K562 (cell line): Measurements from ENCODE around the gene NFYC. TPM values are rescaled to one million over a fixed set of nuclear protein-coding genes. Genes with fewer than 3 reads are reported as not detected.
A peak's percentile ranks its signal among the peaks of the same experiment; 100 is the strongest.

Experiments used
- ATAC-seq: fragments of 200-7000 bp; cut with Tn5 transposase; 3 replicates; pipeline ENCODE4 v1.9.1; 2020; ENCODE audit warnings: moderate library complexity
- BruUV-seq: library from RNA; stranded (reverse); fragments of 400-500 nt; replicated peaks from 2 replicates; lab custom pipeline; 2021; lab: Mats Ljungman, UMichigan
- CTCF ChIA-PET: fragments of 300-600 bp; formaldehyde crosslinking; extraction: SDS; loops from one replicate; lab custom pipeline; 2021; ENCODE audit warnings: low intra/inter-chr PET ratio; lab: Yijun Ruan, JAX
- POLR2A ChIA-PET: fragments of 300-600, 350-650 bp; sonication (Branson Sonifier 250); formaldehyde crosslinking; extraction: SDS; loops from one replicate; lab custom pipeline; 2021; ENCODE audit warnings: antibody characterized with exemption, inconsistent platforms; lab: Yijun Ruan, JAX
- DNase-seq, 4 experiments: peaks; one replicate each; pipeline versions ENCODE4 v3.0.0 to v3.0.0-alpha.2; 2011 to 2018; ENCODE audit warnings: low spot score in 3 of 4, mixed read lengths in 3 of 4; ENCODE audit errors: extremely low read depth in 1 of 4
- FAIRE-seq: peaks from 2 replicates; lab custom pipeline; 2011; peaks lifted over from hg19 to GRCh38; lab: Jason Lieb, UNC
- H2AFZ ChIP-seq: 2 replicates; pipeline ENCODE4 v1.6.0; 2011; ENCODE audit warnings: low read depth, low read length, control low read depth, inconsistent platforms
- H3K27ac ChIP-seq: fragments of 200-600 bp; 3 replicates; pipeline ENCODE4 v1.8.0; 2011; ENCODE audit warnings: low read depth, mild to moderate bottlenecking, control low read depth, inconsistent platforms, low read length, moderate library complexity, mixed read lengths; ENCODE audit errors: extremely low read depth
- H3K27me3 ChIP-seq, 2 experiments: fragments of 300-600 bp in 1 of 2; 2 replicates in 1 of 2; 3 replicates in 1 of 2; pipeline versions ENCODE4 v1.6.0 to v1.8.0; 2011; ENCODE audit warnings: inconsistent platforms in 2 of 2, low read length in 2 of 2, mild to moderate bottlenecking in 1 of 2, mixed read lengths in 1 of 2, moderate library complexity in 1 of 2; ENCODE audit not compliant: control insufficient read depth in 2 of 2, insufficient read depth in 2 of 2
- H3K36me3 ChIP-seq: fragments of 300-600 bp; 3 replicates; pipeline ENCODE4 v1.8.0; 2011; ENCODE audit warnings: mild to moderate bottlenecking, low read length, inconsistent platforms; ENCODE audit not compliant: control insufficient read depth, insufficient read depth
- H3K4me1 ChIP-seq, 2 experiments: fragments of 200-600 bp in 1 of 2; replicated peaks in 1 of 2; 2 replicates in 1 of 2; 3 replicates in 1 of 2; pipeline versions ENCODE4 v1.5.1 to v1.8.0; 2011; ENCODE audit warnings: inconsistent platforms in 2 of 2, low read length in 2 of 2, mild to moderate bottlenecking in 1 of 2, mixed read lengths in 1 of 2, moderate library complexity in 1 of 2; ENCODE audit not compliant: control insufficient read depth in 2 of 2, insufficient read depth in 2 of 2
- H3K4me2 ChIP-seq: 2 replicates; pipeline ENCODE4 v1.6.1; 2011; ENCODE audit warnings: low read length, control low read depth, inconsistent platforms, mixed read lengths; ENCODE audit not compliant: insufficient read depth
- H3K4me3 ChIP-seq: fragments of 200-600 bp; sonication (generic), shearing (Covaris generic); 2 replicates; pipeline ENCODE4 v1.5.1; 2016; ENCODE audit warnings: control low read depth, inconsistent platforms
- H3K79me2 ChIP-seq: fragments of 200-600 bp; 3 replicates; pipeline ENCODE4 v1.8.0; 2011; ENCODE audit warnings: low read length, inconsistent platforms; ENCODE audit not compliant: control insufficient read depth, insufficient read depth
- H3K9ac ChIP-seq, 2 experiments: 2 replicates each; pipeline versions ENCODE4 v1.6.0 to v1.6.1; 2011; ENCODE audit warnings: low read depth in 2 of 2, low read length in 2 of 2, control low read depth in 1 of 2, inconsistent platforms in 1 of 2, mild to moderate bottlenecking in 1 of 2, mixed read lengths in 1 of 2; ENCODE audit not compliant: insufficient read depth in 1 of 2
- H3K9me1 ChIP-seq: one replicate; pipeline ENCODE4 v1.6.0; 2011; ENCODE audit warnings: inconsistent platforms, mild to moderate bottlenecking, low read length, moderate library complexity; ENCODE audit not compliant: control insufficient read depth, insufficient read depth
- H3K9me3 ChIP-seq: replicated peaks from 2 replicates; pipeline ENCODE4 v1.5.1; 2011; ENCODE audit warnings: low read depth, low read length, inconsistent platforms; ENCODE audit not compliant: control insufficient read depth, insufficient read depth
- H4K20me1 ChIP-seq: replicated peaks from 2 replicates; pipeline ENCODE4 v1.6.1; 2011; ENCODE audit warnings: low read length, inconsistent platforms, mixed read lengths; ENCODE audit not compliant: control insufficient read depth, insufficient read depth
- ETS2 ChIP-seq: IDR thresholded peaks from 2 replicates; pipeline ENCODE4 v1.6.1; 2016; ENCODE audit warnings: borderline replicate concordance, missing genetic modification characterization, mild to moderate bottlenecking, moderate library complexity, missing compliant biosample characterization; ENCODE audit not compliant: poor library complexity, severe bottlenecking
- EWSR1 ChIP-seq: fragments of 450-650 bp; IDR thresholded peaks from 2 replicates; pipeline ENCODE4 v1.6.1; 2018; ENCODE audit warnings: borderline replicate concordance, mild to moderate bottlenecking, low read depth, moderate library complexity; ENCODE audit not compliant: partially characterized antibody
- MCM5 ChIP-seq: fragments of 450-650 bp; IDR thresholded peaks from 2 replicates; pipeline ENCODE4 v1.6.1; 2016; ENCODE audit warnings: low read depth
- MEIS2 ChIP-seq: fragments of 450-650 bp; IDR thresholded peaks from 2 replicates; pipeline ENCODE4 v1.6.1; 2014; ENCODE audit warnings: mild to moderate bottlenecking; ENCODE audit not compliant: partially characterized antibody
- NUFIP1 ChIP-seq: fragments of 450-650 bp; IDR thresholded peaks from 2 replicates; pipeline ENCODE4 v1.6.1; 2018; ENCODE audit not compliant: partially characterized antibody
- PTBP1 ChIP-seq: fragments of 200-400 bp; formaldehyde crosslinking; IDR thresholded peaks from 2 replicates; pipeline ENCODE4 v1.6.1; 2017; ENCODE audit warnings: low read depth, low read length
- RBM17 ChIP-seq: fragments of 200-400 bp; formaldehyde crosslinking; IDR thresholded peaks from 2 replicates; pipeline ENCODE4 v1.6.1; 2017; ENCODE audit warnings: low read depth, mild to moderate bottlenecking, low read length, borderline replicate concordance
- TCF7L2 ChIP-seq: fragments of 150-350 bp; IDR thresholded peaks from 2 replicates; pipeline ENCODE4 v1.6.1; 2016; ENCODE audit warnings: low read depth, mild to moderate bottlenecking, low read length, moderate library complexity
- UBTF ChIP-seq, 2 experiments: IDR thresholded peaks; 2 replicates each; pipeline ENCODE4 v1.6.1; 2012; ENCODE audit warnings: improper control_type of control experiment in 2 of 2, low read depth in 2 of 2, low read length in 2 of 2, borderline replicate concordance in 1 of 2
- ZNF3 ChIP-seq: fragments of 250-450 bp; sonication (Bioruptor Pico); IDR thresholded peaks from 2 replicates; pipeline ENCODE4 v1.5.0; 2021; ENCODE audit warnings: mild to moderate bottlenecking, moderate library complexity
- ZNF41 ChIP-seq: fragments of 250-450 bp; sonication (Bioruptor Pico); conservative IDR thresholded peaks from 2 replicates; pipeline ENCODE4 v1.4.0; 2020; ENCODE audit warnings: mild to moderate bottlenecking
- ZNF609 ChIP-seq: sonication (generic); formaldehyde crosslinking; IDR thresholded peaks from 2 replicates; pipeline ENCODE4 v1.8.1; 2023; ENCODE audit warnings: missing genetic modification reagents, mild to moderate bottlenecking, borderline replicate concordance
- ZNF778 ChIP-seq: fragments of 450-650 bp; formaldehyde crosslinking; IDR thresholded peaks from 2 replicates; pipeline ENCODE4 v1.4.0; 2020; ENCODE audit warnings: mild to moderate bottlenecking, moderate library complexity
- ZSCAN29 ChIP-seq: fragments of 450-650 bp; IDR thresholded peaks from 2 replicates; pipeline ENCODE4 v1.6.1; 2017
- whole genome bisulfite sequencing: fragments of 100-300 bp; shearing (Covaris generic); methylation state at CpG from one replicate; pipeline ENCODE4 v1.1.6; 2016; ENCODE audit warnings: low coverage, mixed read lengths; ENCODE audit not compliant: insufficient coverage; ENCODE audit errors: missing lambda C conversion rate; 5-methylcytosine and 5-hydroxymethylcytosine counted together
- in situ Hi-C: fragments of 300-500 bp; cut with MboI; formaldehyde crosslinking; loops from 4 replicates; pipeline ENCODE4 v1.15.0; 2018; ENCODE audit warnings: inconsistent platforms, mixed read lengths
- intact Hi-C: fragments of 100-400 bp; cut with micrococcal nuclease; formaldehyde crosslinking; loops from 2 replicates; pipeline ENCODE4 v1.14.2; 2022
- polyA plus RNA-seq, 8 experiments: library from polyadenylated mRNA; depleted of rRNA in 4 of 8; stranded (reverse) in 5 of 8; unstranded in 3 of 8; fragments of >200 nt; fragmentation: Nextera tagmentation in 2 of 8; fragmentation: Illumina TruSeq in 1 of 8; extraction: Ambion mirVana in 2 of 8; extraction: Trizol in 1 of 8; gene quantifications; 2 replicates each; pipeline versions ENCODE4 v1.2.1 to v1.2.3, GENCODE V29; 2011 to 2014; ENCODE audit warnings: inconsistent platforms in 1 of 8, missing spikeins in 1 of 8
- total RNA-seq, 7 experiments: library from RNA; depleted of rRNA in 6 of 7; stranded (reverse); fragments of >200 nt in 6 of 7; fragmentation: Illumina TruSeq in 2 of 7; extraction: Trizol in 2 of 7; gene quantifications; 2 replicates each; pipeline versions ENCODE4 v1.2.1 to v1.2.3, GENCODE V29; 2011 to 2021; ENCODE audit warnings: low replicate concordance in 1 of 7

The NFYC gene
- total and polyA plus RNA-seq, 9 of the 15 experiments (the other 6 are each of a cell fraction or from before 2014, with no cell fraction given): 4.8 to 59.8 (median 41.1) TPM

GRCh38 chr1:40780678-40781607, 89.4 kb downstream of the NFYC start:
- FAIRE-seq (no peak), ATAC-seq (no peak), DNase-seq (no peak)
- 29% methylated on average over 10 of the region's 11 CpGs for WGBS
- in situ Hi-C loops (loop anchor here (5.0 kb wide), 1 partner anchor 61 kb away; no protein-coding TSS in a partner anchor), intact Hi-C loops (no loop called here)
- no peaks in the 10 kb centered on the region; the same call in 1 of the 2 replicates for H4K20me1 ChIP-seq
- H2AFZ ChIP-seq: no peak overlapping the region
- CTCF ChIA-PET: no interaction called here
- no peak overlapping the region for H3K27ac ChIP-seq
- POLR2A ChIA-PET: interaction anchor here (0.6 to 1.5 kb wide), 6 partner anchors 9 to 192 kb away, joined by 3 to 4 read pairs (median 3); partner anchors contain the start of gene CITED4
- no peak overlapping the region for H3K4me2 ChIP-seq
- peak overlapping the region in 1 of 2 experiments; percentile 47; a peak in 1 of 4 replicates for H3K9ac ChIP-seq
- peaks cover 15 to 32% of the 10 kb centered on the region in 2 experiments for H3K4me1 ChIP-seq
- peaks cover 4% of the 10 kb centered on the region; the same call in 1 of the 2 replicates for H3K9me3 ChIP-seq
- no peak overlapping the region for H3K4me3 ChIP-seq
- H3K27me3 ChIP-seq: no peaks in the 10 kb centered on the region
- H3K79me2 ChIP-seq: peaks cover 7% of the 10 kb centered on the region; the same call in 2 of the 3 replicates
- no TSS peak for BruUV-seq
- H3K36me3 ChIP-seq: no peaks in the 10 kb centered on the region
- H3K9me1 ChIP-seq: no peaks in the 10 kb centered on the region
- no peak for TF ChIP-seq EWSR1
- TF ChIP-seq ETS2: no peak
- TF ChIP-seq ZSCAN29: no peak
- TF ChIP-seq TCF7L2: no peak
- no peak for TF ChIP-seq UBTF (IDR thresholded peaks at IDR 0.05; ENCODE audit: borderline replicate concordance in 1 of 2, low read depth in 2 of 2, low read length in 2 of 2)
- no peak for TF ChIP-seq MCM5
- TF ChIP-seq ZNF778 (CRISPR knock-in tag): no peak
- TF ChIP-seq PTBP1: no peak
- TF ChIP-seq MEIS2: peak; percentile 60
- TF ChIP-seq RBM17: no peak
- TF ChIP-seq ZNF3: no peak
- TF ChIP-seq NUFIP1: no peak
- no peak for TF ChIP-seq ZNF609
- TF ChIP-seq ZNF41 (CRISPR knock-in tag): no peak
